ENCODE results near the gene NSMCE1. TPM values are rescaled to one million over a fixed set of nuclear protein-coding genes. Genes with fewer than 3 reads are reported as not detected.
A peak's percentile ranks its signal among the peaks of the same experiment; 100 is the strongest.
"Not testable (repeated sequence)": the region's sequence is repeated elsewhere in the genome, so short reads cannot be mapped to it uniquely, and the experiment has no call there.

NSMCE1 gene
- total and polyA plus RNA-seq, 8 donors = 48.6 to 71.7 (median 65.0) TPM

DNA sequence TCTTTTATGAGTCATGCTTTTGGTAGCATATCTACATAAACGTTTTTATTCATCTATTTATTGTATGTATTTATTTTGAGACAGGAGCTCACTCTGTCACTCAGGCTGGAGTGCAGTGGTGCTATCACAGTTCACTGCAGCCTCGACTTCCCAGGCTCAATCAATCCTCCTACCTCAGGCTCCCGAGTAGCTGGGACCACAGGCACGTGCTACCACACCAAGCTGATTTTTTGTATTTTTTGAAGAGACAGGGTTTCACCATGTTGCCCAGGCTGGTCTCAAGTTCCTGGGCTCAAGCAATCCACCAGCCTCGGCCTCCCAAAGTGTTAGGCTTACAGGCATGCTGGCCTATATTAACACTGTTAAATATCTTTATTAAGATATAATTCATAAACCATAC lies 24.8 kb upstream of the NSMCE1 start:
- H3K27ac ChIP-seq = no peak overlapping the region
- TF ChIP-seq, protein P1, sequence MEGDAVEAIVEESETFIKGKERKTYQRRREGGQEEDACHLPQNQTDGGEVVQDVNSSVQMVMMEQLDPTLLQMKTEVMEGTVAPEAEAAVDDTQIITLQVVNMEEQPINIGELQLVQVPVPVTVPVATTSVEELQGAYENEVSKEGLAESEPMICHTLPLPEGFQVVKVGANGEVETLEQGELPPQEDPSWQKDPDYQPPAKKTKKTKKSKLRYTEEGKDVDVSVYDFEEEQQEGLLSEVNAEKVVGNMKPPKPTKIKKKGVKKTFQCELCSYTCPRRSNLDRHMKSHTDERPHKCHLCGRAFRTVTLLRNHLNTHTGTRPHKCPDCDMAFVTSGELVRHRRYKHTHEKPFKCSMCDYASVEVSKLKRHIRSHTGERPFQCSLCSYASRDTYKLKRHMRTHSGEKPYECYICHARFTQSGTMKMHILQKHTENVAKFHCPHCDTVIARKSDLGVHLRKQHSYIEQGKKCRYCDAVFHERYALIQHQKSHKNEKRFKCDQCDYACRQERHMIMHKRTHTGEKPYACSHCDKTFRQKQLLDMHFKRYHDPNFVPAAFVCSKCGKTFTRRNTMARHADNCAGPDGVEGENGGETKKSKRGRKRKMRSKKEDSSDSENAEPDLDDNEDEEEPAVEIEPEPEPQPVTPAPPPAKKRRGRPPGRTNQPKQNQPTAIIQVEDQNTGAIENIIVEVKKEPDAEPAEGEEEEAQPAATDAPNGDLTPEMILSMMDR (IDR thresholded peaks at IDR 0.05) = no peak
- ATAC-seq (no peak), DNase-seq (no peak)
- H3K4me1 ChIP-seq = no peaks in the 10 kb centered on the region
- no peak overlapping the region for H3K4me3 ChIP-seq
- intact Hi-C loops (cut with DNase I) = no loop called here
- no peaks in the 10 kb centered on the region for H3K27me3 ChIP-seq
- H3K36me3 ChIP-seq = no peaks in the 10 kb centered on the region
- no peaks in the 10 kb centered on the region for H3K9me3 ChIP-seq

DNA sequence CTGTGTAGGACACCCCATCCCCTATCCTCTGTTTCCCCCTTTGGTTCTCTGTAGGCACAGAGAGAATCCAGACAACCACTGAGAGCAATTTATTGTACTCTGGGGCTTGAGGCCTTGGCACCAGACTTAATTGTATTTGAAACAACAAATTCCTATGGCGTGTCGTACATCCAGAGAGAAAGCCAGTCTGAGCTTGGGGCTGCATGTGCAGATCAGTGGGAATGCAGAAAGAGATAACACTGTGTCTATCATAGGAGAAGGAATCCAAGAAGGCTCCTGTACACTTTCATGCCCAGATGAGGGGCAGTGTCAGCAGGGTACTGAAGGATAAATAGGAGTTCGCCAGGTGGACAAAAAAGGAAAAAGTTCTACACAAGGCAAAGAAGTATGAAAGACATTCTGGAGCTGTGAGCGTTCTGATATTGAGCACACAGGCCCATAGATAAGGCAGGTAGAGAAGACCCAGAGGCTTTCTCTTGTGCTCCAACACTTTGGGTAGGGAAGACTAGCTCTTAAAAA lies 23.2 kb upstream of the NSMCE1 start:
- no peak overlapping the region for H3K4me3 ChIP-seq
- no peaks in the 10 kb centered on the region for H3K27me3 ChIP-seq
- H3K36me3 ChIP-seq = no peaks in the 10 kb centered on the region
- no peaks in the 10 kb centered on the region for H3K9me3 ChIP-seq
- H3K27ac ChIP-seq = no peak overlapping the region
- intact Hi-C loops (cut with DNase I) = no loop called here
- TF ChIP-seq, protein P1 (IDR thresholded peaks at IDR 0.05) = no peak
- ATAC-seq = no peak
- H3K4me1 ChIP-seq = peaks cover 0 to 15% of the 10 kb centered on the region in 2 donors
- no peak for DNase-seq

DNA sequence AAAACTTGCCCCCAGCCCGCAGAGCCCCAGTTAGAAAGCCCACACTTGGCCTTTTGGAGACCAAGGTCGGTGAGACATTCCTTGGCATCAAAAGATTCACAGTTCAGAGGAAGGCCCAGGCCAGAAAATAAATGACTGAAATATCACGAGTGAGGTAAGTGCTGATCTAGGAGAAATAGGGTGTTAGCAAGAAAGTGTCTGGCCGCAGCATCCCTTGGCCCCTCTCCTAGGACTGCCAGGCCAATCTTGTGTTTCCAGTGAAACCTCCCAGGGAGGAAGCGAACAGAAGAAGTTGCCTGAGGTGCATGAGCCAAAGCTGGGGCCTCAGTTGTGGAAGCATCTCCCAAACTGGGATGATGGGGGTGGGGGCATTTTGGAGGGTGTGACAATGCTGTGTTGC lies 22.5 kb upstream of the NSMCE1 start:
- no peaks in the 10 kb centered on the region for H3K36me3 ChIP-seq
- H3K27me3 ChIP-seq = no peaks in the 10 kb centered on the region
- no peak overlapping the region for H3K4me3 ChIP-seq
- DNase-seq = no peak
- no peak overlapping the region for H3K27ac ChIP-seq
- peaks cover 0 to 22% of the 10 kb centered on the region in 2 donors for H3K4me1 ChIP-seq
- no peaks in the 10 kb centered on the region for H3K9me3 ChIP-seq
- no peak for ATAC-seq
- TF ChIP-seq, protein P1 (IDR thresholded peaks at IDR 0.05) = no peak
- intact Hi-C loops (cut with DNase I) = no loop called here

DNA sequence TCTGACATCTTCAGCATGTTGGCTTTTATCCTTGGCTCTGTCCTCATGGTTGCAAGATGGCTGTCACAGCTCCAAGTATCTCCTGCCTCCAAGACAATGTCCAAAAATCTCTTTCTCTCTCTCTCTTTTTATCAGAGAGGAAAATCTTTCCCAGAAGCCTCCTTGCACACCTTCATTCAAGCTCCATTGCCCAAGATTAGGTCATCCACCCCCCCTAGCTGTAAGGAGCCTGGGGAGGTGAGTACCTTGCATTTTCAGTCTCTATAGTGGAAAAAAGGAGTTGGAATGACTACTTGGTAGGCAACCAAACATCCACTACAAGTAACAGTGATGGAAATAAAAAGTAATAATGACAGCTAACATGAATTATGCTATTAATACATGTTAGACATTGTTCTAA lies 22.0 kb upstream of the NSMCE1 start:
- Histone ChIP-seq H3K36me3 (no peaks in the 10 kb centered on the region), H3K9me3 (no peaks in the 10 kb centered on the region), H3K4me3 (no peak overlapping the region), H3K27ac (peak overlapping the region in 1 of 2 donors; percentile 55), H3K4me1 (peaks cover 0 to 27% of the 10 kb centered on the region in 2 donors), H3K27me3 (no peaks in the 10 kb centered on the region)
- intact Hi-C loops (cut with DNase I) = no loop called here
- TF ChIP-seq, protein P1 (IDR thresholded peaks at IDR 0.05) = no peak
- DNase-seq (no peak), ATAC-seq (no peak)

DNA sequence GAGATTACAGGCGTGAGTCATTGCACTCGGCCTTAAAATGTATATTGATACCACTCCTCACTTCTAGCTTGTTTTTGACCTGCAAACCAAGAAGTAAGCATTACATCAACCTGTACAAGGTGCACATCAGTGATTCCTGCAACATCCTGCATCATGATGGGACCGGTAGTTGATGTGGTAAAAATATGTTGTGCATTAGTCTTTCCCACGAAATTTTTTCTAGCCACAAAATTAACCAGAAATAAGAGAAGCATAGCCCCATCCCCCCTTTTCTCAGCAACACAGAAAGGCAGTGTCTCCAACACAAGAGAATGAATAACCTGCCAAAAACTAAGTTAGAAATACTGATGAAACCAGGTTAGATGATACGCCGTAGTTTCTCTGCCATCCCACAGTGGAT lies 21.1 kb upstream of the NSMCE1 start:
- DNase-seq = no peak
- no peak for ATAC-seq
- Histone ChIP-seq H3K4me1 (peaks cover 0 to 27% of the 10 kb centered on the region in 2 donors), H3K4me3 (no peak overlapping the region), H3K27me3 (no peaks in the 10 kb centered on the region), H3K9me3 (no peaks in the 10 kb centered on the region), H3K27ac (peak overlapping the region in 1 of 2 donors; percentile 55), H3K36me3 (no peaks in the 10 kb centered on the region)
- TF ChIP-seq, protein P1 (IDR thresholded peaks at IDR 0.05) = no peak
- intact Hi-C loops (cut with DNase I) = no loop called here

DNA sequence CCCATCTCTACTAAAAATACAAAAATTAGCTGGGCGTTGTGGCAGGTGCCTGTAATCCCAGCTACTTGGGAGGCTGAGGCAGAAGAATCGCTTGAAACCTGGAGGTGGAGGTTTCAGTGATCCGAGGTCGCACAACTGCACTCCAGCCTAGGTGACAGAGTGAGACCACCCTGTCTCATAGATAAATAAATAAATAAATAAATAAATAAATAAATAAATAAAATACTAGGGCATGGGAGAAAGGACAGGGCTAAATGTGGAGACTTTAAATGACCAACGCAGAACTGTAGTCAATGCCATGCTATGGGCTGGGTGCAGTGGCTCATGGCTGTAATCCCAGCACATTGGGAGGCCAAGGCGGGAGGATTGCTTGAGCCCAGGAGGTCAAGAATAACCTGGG lies 19.7 kb upstream of the NSMCE1 start:
- H3K27me3 ChIP-seq = not testable (repeated sequence)

More for the DNA sequence above, 19.7 kb upstream of the NSMCE1 start:
- ATAC-seq; DNase-seq; intact Hi-C loops (cut with DNase I); H3K9me3 ChIP-seq; H3K4me3 ChIP-seq; H3K36me3 ChIP-seq: not testable (repeated sequence)
- peaks cover 0 to 27% of the 10 kb centered on the region in 2 donors for H3K4me1 ChIP-seq
- peak overlapping the region in 1 of 2 donors; percentile 84 for H3K27ac ChIP-seq
